GM12892 (cell line): Measurements from ENCODE around the gene PAX3.

ENCODE experiments used
- POLR2A ChIP-seq: IDR thresholded peaks from 2 replicates; pipeline ENCODE4 v1.6.1; 2011; ENCODE audit warnings: low read depth, low read length, control low read depth
- TAF1 ChIP-seq: IDR thresholded peaks from 2 replicates; pipeline ENCODE4 v1.6.1; 2011; ENCODE audit warnings: low read depth, mild to moderate bottlenecking, control low read depth, low read length, borderline replicate concordance

- TF ChIP-seq POLR2A = no peak
- TF ChIP-seq TAF1 = no peak
These were observed 15.0 kb upstream of the PAX3 start for GRCh38 chr2:222313816-222314215.
